Measurements from ENCODE around the gene CYP4B1.

The CYP4B1 gene

DNA sequence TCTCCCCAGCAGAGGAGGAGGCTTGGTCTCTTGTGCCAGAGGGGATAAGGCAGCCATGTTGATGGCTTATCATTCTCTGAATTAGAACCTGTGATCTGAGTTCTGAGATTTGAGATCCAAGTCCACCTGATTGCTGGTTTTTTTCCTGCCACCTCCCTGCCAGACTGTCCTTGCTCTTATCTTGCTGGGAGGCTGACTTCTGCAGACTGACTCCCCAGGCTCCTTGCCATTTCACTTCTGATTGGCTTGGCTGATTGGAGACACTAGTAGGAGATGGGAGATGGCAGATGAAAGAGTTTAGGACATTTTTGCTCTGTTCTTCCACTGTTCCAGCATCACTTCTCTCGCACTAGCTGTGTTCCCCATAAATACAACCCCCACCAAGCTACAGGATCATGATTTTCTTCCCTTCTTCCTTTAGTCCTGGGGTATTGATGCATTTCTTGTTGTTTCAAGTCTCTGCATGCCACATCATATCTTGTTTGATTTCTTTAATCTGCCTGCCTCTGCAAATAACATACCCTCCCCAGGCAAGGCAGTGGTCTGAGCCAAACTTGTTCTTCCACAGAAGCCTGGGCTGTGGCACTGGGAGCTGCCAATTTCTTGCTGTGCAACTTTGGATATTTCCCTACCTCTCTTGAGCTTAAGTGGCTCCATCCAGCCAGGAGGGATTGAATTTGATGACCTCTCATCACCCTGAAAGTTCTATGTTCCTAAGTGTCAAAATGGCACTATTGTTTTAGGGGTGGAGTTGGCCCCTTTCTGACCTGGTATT is 963 bp upstream of the CYP4B1 start:
- no peak for DNase-seq

DNA sequence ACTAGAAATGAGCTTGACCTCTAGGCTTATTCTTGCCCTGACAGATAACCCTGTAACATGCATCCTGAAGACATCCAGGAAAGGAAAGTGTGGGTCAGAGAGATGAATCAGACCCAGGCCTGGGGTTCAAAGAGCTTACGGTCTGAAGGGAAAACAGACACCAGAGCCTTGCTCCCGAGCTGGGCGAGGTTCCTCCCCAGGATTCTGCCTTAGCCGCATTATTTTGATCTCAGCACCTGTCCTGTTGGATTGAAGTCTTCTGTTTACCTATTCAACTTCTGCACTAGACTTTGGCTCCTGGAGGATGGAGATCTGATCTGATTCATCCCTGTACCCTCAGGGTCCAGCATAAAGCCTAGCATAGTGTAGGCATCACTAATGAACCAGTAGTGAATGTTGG is 1.9 kb downstream of the CYP4B1 start:
- no peak for DNase-seq

DNA sequence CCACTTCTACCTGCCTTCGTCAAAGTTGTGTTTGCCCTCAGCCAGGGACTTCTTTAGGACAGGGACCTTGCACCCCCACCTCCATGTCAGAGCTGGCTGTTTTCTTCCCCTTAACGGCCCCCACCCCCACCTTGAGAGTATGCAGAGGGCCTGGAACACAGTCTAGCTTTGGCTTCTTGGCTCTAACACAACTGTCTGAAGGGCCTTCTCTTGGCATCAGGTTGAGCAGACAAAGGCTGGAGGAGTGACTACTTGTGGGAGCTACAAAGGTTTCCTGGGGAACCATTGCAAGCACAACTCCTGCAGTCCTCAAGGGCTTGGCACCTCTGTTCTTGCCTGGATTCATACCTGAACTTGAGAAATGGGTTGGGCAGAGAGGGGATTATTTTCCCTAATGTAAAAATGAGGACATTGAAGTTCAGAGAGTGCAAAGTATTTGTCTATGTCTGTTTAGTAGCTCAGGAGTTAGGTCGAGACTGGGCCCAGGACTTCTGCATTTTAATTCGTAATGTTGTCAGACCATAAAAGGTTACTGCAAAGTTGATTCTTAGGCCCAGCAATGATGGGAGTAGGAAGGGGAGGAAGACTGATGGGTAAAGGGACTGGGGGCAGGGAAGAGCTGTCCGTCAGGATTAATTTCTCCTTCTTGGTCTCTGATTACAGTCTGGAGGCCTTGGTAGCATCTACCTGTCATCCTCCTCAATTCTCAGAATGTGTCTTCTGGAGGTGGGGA is 2.6 kb downstream of the CYP4B1 start:
- DNase-seq = no peak

DNA sequence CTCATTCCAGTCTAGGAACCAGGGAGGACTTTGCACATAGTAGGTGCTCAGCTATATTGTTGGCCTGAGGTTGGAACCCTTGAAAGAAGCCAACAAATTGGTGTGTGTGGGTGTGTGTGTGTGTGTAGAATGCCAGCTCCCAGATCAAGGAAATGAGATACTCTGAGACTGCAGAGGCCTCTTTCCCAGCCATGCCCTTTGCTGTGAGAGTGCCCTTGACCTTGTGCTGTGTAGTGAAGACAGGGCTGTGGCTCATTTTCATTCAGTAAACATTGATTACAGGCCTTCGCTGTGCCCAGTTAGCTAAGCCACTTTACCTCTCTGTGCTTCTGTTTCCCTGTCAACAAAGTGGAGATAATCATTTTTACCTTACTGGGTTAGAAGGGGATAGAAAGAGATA is 3.2 kb downstream of the CYP4B1 start:
- no peak for DNase-seq

DNA sequence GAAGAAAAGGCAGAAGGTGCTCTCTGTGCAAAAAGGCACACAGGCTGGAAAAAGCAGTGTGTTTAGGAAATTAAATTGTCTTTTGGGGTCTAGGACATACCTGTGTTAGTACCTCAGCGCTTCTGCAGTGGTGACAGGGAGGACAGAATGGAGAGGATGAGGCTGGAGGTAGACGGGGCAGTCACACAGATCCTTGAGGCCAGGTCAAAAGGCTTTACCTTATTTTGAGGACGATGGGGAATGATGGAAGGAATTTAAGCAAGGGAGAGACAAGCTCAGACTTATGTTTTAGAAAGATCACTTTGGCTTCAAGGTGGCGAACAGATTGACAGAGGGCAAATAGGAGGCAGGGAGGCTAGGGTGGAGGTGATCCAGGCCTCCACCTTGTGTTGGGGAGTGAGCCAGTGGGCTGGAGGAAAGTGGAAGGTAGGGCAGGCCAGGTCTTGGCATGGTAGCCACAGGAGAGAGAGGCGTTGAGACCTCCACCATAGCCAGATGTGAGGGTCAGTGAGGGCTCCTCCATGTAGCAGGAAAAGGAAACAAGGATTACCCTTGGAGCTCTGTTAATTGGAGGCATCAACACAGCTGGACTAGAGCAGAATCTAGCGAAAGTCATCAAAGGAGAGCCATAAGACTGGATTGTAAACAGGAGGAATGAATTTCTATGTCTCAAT is 4.2 kb downstream of the CYP4B1 start:
- DNase-seq = no peak

DNA sequence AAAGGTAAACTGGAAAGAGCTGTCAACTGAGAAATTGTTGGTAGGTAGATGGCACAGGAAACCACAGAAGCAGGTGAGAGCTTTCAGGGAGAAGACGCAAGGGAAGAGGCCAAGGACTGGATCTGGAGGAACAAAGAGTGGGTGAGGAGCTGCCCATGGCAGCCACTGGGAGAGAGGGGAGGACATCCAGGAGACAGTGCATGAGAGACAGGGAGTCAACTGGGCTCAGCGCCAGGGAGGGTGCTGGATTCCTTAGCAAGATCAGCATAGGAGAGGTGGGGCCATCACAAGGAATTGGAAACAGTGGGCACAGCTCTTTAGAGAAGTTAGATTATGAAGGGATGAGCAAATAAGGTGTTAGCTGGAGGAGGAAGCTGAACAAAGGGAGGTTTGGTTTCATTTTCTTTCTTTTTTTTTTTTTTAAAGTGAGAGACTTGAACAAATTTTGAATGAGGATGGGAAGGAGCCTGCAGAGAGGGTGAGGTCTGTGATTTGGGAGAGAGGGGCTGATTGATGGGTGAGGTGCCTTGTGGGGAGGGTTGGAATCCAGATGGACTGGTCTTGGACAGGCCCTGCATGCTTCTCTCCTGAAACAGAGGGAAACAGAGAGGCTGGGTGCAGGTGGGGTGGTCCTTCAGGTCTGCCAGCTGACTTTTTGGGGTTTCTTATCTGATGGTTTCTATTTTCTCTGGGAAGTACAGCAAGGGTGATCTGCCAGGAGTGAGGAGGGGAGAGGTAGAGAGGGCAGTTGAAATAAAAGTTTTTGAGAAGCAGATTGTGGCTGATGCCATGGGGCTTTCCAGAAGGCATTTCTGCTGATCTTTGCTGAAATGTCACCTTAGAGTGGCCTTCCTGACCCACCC is 5.4 kb downstream of the CYP4B1 start:
- no peak for DNase-seq

DNA sequence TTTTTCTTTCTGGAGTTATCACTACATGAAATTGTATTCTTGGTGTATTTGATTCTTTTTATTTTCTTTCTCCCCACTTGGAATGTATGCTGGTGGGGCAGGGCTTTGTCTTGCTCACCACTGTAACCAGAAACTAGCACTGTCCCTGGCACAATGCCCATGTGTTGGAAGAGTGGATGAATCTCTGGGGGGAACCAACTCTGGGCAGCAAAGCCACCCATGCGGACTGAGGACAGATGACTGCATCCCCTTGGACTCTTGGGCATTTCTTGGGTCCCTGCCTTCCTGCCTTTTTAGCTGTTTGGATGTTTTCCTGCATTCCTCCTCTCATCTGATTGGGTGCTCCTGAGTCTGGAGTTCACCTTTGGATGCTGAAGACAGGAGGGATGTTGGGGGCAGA is 6.1 kb downstream of the CYP4B1 start:
- DNase-seq = no peak

DNA sequence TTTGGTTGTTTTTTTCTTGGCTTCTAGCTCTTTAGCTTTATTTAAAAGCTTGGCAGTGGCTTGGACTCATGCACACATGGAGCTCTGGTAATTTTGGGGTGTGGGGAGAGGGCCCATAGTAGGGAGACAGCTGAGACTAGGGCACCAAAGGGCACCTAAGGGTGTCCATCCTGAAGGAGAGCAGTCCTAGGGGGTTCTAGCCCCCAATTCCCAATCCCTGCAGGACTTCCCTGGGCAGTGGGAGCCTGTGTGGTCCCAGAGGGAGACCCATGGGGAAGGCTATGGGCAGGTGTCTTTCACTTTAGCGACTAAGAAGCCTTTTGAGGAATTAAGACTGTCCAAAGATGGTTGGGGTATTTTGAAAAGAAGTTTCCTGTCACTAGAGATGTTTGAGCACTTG is 6.9 kb downstream of the CYP4B1 start:
- no peak for DNase-seq

DNA sequence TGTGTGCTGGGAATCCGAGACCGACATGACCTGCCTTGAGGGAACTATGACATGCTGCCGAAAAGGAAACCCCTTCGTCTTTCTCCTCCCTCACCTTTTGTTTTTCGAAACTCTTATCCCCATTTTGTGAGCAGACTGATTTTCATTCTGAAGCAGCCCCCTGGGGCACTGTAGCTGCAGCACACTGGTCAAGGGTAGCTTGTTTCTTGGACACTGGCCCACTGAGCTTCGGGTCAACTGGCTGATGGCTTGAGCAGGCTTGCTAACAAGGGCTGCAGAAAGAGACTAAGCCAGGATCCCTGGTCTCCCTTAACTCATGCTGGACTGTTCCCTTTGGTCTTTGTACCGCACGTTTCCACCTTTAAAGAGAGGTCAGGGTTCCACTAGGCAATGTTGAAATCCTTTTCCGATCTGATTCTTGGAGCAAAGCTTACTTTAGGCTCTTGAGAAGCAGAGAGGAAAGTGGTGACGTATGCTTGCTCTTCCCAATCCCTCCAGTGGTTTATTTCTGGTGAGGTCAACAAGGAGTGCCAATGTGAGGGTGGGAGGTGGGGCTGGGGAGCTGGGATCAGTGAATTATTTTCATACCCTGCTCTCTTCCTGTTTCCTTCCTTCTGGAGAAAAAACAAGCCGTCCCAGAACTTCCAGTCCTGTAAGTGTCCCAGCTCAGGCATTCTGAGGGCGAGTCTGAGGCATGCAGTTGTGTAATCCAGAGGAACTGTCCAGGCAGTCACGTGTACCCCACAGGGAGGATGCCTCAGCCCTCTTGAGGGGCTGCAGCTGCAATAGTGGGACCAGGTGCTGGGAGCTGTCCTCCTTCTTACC is 7.6 kb downstream of the CYP4B1 start:
- DNase-seq = no peak

DNA sequence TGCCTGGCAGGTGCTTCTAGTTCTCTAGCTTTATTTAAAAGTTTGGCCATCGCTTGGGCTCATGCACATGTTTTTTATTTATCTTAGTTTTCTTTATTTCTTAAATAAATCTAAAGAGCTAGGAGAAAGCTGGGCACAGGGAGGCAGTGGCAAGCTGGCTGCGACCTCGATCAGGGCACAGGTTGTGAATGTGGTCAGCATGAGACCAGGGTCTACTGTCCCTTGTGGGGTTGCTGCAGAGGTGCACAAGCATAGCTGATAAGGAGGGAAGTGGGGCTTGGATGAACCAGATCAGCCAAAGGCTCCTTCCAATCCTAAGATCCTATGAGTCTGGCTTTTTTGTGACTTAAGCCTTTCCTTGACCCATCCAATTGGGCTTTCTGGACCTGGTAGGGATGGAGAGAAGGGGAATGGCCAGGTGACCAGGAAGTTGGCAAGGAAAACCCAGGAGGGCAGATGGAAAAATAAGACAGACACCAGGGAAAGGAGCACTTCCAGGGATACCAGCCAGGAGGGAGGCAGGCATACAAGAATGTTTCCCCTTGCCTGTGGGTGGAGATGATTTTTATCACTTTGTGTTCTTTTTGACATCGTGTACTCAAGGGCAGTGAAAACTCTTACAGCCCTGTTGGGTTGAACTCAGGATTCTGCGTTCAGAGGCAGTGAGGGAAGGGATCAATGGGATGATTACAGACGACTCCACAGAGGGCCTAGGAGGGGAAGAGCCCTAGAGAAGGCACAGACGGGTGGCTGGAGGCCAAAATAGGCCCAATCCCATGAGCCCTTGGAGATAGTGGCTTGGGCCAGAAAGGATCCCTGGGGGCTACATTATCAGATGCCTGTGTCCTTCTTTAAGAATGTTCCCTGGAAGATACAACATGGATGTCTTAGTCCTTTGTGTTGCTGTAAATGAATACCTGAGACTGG is 8.5 kb downstream of the CYP4B1 start:
- no peak for DNase-seq

DNA sequence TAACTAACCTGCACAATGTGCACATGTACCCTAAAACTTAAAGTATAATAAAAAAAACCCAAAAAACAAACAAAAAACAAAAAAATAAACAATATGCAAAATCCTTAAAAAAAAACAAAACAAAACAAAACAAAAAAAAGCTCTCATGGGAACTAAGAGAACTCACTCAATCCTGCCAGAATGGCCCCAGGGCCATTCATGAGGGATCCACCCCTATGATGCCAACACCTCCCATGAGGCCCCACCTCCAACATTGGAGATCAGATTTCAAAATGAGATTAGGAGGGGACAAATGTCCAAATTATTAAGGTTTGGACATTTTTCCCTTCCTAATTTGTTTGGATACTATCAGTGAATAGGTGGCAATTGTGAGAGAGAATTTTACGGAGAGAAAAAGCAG is 10.2 kb downstream of the CYP4B1 start:
- DNase-seq = no peak

DNA sequence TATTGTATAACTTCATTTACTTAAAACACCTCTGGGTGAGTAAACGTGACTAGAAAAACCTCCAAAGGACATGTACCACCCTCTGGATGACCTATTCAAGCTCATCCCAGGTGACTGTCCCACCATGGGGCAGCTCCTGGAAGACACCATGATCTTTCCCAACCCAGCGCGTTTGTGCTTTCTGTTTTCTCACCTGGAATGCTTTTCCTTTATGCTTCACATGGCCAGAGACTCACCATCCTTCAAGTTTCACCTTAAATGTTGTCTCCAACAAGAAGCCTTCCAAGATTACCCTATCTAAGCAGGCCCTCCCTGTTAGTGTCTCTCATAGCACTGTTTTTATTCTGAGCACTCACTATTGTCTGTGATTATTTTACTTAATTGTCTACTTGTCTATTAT is 11.1 kb downstream of the CYP4B1 start:
- no peak for DNase-seq

DNA sequence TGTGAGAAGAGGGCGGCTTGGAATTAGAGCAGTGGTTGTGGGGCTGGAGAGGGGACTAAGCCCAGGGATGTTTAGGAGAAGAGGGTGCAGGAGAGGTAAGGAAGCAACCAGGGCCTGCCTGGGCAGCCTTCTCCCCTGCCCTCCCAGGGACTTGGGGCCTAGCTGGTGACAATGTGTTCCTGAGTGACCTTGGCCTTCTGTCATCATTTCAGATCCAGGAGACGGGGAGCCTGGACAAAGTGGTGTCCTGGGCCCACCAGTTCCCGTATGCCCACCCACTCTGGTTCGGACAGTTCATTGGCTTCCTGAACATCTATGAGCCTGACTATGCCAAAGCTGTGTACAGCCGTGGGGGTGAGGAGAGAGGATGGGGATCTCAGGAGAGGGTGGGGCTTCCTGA is 11.8 kb downstream of the CYP4B1 start:
- DNase-seq = no peak

DNA sequence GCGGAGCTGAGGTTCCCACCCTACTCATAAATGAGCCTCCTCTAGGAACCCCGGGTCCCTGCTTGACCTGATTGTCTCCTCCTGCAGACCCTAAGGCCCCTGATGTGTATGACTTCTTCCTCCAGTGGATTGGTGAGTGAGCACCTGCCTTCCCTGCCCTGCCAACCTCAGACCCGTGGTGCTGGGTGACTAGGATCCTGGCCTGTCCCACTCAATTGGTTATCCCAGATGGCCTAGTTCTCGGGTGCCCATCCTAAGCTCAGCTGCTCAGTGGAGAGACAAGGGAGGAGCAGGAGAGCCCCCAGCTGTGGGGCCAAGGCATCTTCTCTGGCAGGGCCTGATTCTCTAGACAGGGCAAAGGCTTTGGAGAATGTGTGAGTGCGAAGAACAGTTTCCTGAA is 12.2 kb downstream of the CYP4B1 start:
- DNase-seq = no peak

DNA sequence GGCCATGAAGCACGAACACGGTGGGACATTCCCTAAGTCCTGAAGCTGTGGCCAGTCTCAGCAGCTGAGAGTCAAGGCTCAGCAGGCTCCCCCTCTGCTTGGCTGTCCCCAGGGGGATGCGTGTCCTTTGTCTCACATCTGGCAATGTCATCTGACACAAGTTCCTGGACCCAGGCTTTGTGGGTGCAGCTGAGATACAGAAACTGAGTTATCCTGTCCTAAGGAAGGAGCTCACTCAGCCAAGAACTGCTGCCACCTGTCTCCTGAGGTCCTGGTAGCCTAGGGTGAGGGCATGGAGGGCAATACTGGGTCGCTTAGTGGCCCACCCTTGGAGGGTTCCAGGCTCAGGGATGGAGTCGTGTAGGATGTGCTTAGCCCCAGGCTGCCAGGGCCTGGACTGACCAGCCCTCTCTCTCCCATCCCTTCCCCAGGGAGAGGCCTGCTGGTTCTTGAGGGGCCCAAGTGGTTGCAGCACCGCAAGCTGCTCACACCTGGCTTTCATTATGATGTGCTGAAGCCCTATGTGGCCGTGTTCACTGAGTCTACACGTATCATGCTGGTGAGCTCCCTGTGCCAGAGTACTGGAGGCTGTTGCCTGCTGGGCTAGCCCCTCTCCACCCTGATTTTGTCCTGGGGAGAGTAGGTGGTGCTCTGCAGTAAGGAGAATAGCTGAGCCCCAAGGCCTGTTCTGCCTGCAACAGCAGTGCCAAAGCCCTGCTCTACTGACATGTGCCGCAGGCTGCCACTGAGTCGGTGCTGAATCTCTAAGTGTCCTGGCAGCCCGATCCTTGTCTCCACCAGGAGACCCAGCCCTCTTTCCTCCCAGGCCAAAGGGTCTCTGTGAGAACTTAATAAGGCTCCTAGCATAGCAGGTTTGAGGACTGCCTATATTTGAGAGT is 13.5 kb downstream of the CYP4B1 start:
- DNase-seq = no peak

DNA sequence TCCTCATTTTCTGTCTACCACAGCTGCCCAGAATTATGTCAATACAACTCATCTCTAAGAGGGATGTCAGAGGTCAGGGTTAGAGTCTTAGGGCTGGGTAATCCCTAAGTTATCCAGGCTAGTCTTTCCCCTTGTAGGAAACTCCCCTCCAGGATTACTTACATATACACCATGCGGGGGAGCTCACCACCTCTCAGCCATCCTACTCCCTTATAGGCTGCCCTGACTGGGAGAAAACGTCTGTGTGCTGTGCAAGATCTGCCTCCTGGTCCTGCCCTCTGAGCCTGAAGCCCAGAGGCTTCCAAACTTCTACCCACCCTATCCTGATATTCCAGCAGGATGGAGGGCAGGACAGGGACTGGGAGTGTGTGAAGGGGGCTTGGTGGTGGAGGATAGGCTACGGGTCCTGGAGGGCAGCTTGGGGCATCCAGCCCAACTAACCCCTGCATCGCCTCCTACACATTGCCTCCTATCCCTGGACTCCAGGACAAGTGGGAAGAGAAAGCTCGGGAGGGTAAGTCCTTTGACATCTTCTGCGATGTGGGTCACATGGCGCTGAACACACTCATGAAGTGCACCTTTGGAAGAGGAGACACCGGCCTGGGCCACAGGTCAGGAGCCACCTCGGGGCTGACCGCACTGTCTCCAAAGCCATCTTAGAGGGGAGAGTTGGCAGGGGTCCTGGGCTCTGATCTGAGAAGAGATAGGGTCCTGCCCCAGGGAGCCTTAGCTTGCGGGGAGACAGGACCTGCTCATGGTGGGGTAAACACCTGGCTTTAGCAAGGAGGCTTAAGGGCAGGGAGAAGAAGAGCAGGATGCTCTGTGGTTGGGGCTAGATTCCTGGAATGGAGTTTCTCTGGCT is 14.4 kb downstream of the CYP4B1 start:
- no peak for DNase-seq

DNA sequence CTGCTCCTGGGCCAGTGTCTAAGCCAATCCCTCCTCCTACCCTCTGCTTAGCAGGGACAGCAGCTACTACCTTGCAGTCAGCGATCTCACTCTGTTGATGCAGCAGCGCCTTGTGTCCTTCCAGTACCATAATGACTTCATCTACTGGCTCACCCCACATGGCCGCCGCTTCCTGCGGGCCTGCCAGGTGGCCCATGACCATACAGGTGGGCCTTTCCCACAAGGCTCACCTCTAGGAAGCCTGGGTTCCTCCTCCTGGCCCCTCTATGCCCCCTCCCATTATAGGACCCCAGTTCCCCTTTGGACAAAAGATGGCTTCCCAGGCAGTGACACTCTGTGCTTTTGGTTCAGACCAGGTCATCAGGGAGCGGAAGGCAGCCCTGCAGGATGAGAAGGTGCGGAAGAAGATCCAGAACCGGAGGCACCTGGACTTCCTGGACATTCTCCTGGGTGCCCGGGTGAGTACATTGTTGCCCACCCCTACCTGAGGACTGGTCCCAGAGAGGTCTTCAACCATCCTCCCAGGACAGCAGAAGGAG is 15.1 kb downstream of the CYP4B1 start:
- DNase-seq = no peak

DNA sequence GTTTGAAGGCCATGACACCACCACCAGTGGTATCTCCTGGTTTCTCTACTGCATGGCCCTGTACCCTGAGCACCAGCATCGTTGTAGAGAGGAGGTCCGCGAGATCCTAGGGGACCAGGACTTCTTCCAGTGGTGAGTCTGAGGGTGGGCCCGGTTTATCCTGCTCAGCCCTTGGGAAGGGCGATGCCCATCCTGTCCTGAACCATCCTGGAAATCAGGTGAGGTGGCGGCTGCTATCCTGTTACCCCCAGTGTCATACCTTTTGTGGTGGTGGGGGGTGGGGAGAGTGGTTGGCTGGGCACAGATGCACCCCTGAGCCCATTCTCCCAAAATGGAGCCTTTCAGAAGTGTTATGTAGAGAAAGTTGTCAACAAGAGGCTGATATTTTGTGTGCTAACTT is 16.3 kb downstream of the CYP4B1 start:
- no peak for DNase-seq

DNA sequence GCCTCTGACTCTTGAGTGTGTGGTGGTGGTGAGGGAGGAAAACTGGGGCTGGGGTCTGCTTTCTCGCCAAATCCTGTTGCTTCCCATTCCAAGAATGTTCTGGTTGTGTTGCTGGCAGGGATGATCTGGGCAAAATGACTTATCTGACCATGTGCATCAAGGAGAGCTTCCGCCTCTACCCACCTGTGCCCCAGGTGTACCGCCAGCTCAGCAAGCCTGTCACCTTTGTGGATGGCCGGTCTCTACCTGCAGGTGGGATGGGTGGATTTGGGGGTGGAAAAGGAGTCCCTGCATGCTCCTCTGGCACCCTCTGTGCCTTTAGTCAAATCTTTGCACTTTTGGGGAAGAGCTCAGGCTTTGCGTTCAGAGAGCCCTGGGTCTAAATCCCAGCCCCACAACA is 18.1 kb downstream of the CYP4B1 start:
- no peak for DNase-seq

Measured in inflammatory macrophage treated with lipopolysaccharide for 4 hours (primary cell).